Measurements from ENCODE around the gene IGDCC3. TPM values are rescaled to one million over a fixed set of nuclear protein-coding genes. Genes with fewer than 3 reads are reported as not detected.
A peak's percentile ranks its signal among the peaks of the same experiment; 100 is the strongest.

IGDCC3 gene
- total RNA-seq, 1 experiment from 2014 or later, result 53.5 TPM

DNA sequence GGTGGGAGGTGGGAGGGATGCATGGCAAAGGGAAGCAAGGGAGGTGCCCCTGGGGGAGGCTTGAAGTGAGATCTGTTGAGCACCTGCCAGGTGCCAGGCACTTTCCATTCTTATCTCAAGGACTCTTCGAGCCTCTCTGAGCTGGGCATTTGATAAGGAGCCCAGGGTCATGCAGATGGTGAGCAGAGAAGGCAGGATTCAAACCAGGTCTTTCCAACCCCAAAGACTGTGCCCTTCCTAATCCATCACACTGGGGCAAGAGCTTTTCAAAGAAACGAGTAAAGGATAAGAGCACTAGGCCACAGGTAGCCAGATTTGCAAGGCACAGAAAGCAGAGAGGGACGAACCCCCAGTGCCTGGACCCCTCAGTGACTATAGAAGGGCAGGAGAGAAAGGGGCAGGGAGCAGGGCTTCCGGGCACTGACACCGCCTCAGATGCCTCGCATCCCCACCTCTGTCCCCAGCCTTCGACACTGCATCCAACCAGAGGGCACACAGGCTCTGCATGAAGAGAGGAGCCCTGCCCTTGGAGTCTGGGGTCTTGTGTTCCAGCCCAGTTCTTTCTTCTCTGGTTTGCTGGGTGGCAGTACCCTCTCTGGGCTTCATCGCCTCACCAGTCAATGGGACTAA lies 23.9 kb upstream of the IGDCC3 start:
- CTCF ChIA-PET, result interaction anchor here (0.5 to 4.4 kb wide), 27 partner anchors 9 to 696 kb away, joined by 3 to 105 read pairs (median 6); partner anchors contain the start of gene PARP16
- no peak overlapping the region for H3K4me3 Mint-ChIP-seq
- ATAC-seq (peak; percentile 1; the same call in 1 of the 2 replicates), DNase-seq (ENCODE audit: low spot score) (no peak)
- no peaks in the 10 kb centered on the region for H3K36me3 Mint-ChIP-seq
- no peak for TF ChIP-seq NFE2L1 (CRISPR knock-in tag; IDR thresholded peaks at IDR 0.05)
- no peak for TF ChIP-seq TEAD4 (CRISPR knock-in tag; IDR thresholded peaks at IDR 0.05)
- TF ChIP-seq, protein P1, sequence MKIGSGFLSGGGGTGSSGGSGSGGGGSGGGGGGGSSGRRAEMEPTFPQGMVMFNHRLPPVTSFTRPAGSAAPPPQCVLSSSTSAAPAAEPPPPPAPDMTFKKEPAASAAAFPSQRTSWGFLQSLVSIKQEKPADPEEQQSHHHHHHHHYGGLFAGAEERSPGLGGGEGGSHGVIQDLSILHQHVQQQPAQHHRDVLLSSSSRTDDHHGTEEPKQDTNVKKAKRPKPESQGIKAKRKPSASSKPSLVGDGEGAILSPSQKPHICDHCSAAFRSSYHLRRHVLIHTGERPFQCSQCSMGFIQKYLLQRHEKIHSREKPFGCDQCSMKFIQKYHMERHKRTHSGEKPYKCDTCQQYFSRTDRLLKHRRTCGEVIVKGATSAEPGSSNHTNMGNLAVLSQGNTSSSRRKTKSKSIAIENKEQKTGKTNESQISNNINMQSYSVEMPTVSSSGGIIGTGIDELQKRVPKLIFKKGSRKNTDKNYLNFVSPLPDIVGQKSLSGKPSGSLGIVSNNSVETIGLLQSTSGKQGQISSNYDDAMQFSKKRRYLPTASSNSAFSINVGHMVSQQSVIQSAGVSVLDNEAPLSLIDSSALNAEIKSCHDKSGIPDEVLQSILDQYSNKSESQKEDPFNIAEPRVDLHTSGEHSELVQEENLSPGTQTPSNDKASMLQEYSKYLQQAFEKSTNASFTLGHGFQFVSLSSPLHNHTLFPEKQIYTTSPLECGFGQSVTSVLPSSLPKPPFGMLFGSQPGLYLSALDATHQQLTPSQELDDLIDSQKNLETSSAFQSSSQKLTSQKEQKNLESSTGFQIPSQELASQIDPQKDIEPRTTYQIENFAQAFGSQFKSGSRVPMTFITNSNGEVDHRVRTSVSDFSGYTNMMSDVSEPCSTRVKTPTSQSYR (CRISPR knock-in tag; IDR thresholded peaks at IDR 0.05), result no peak
- TF ChIP-seq MYBL2 (CRISPR knock-in tag; IDR thresholded peaks at IDR 0.05), result no peak
- TF ChIP-seq ZNF263 (CRISPR knock-in tag; IDR thresholded peaks at IDR 0.05; ENCODE audit: low read depth), result no peak
- TF ChIP-seq, protein P2, sequence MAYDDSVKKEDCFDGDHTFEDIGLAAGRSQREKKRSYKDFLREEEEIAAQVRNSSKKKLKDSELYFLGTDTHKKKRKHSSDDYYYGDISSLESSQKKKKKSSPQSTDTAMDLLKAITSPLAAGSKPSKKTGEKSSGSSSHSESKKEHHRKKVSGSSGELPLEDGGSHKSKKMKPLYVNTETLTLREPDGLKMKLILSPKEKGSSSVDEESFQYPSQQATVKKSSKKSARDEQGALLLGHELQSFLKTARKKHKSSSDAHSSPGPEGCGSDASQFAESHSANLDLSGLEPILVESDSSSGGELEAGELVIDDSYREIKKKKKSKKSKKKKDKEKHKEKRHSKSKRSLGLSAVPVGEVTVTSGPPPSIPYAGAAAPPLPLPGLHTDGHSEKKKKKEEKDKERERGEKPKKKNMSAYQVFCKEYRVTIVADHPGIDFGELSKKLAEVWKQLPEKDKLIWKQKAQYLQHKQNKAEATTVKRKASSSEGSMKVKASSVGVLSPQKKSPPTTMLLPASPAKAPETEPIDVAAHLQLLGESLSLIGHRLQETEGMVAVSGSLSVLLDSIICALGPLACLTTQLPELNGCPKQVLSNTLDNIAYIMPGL (CRISPR knock-in tag; IDR thresholded peaks at IDR 0.05), result no peak
- TF ChIP-seq, protein P3, sequence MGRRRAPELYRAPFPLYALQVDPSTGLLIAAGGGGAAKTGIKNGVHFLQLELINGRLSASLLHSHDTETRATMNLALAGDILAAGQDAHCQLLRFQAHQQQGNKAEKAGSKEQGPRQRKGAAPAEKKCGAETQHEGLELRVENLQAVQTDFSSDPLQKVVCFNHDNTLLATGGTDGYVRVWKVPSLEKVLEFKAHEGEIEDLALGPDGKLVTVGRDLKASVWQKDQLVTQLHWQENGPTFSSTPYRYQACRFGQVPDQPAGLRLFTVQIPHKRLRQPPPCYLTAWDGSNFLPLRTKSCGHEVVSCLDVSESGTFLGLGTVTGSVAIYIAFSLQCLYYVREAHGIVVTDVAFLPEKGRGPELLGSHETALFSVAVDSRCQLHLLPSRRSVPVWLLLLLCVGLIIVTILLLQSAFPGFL (CRISPR knock-in tag; IDR thresholded peaks at IDR 0.05; ENCODE audit: borderline replicate concordance), result no peak
- TF ChIP-seq, protein P4, sequence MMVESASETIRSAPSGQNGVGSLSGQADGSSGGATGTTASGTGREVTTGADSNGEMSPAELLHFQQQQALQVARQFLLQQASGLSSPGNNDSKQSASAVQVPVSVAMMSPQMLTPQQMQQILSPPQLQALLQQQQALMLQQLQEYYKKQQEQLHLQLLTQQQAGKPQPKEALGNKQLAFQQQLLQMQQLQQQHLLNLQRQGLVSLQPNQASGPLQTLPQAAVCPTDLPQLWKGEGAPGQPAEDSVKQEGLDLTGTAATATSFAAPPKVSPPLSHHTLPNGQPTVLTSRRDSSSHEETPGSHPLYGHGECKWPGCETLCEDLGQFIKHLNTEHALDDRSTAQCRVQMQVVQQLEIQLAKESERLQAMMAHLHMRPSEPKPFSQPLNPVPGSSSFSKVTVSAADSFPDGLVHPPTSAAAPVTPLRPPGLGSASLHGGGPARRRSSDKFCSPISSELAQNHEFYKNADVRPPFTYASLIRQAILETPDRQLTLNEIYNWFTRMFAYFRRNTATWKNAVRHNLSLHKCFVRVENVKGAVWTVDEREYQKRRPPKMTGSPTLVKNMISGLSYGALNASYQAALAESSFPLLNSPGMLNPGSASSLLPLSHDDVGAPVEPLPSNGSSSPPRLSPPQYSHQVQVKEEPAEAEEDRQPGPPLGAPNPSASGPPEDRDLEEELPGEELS (CRISPR knock-in tag; IDR thresholded peaks at IDR 0.05), result no peak
- no peak for TF ChIP-seq ZNF138 (CRISPR knock-in tag; conservative IDR thresholded peaks at IDR 0.05)
- TF ChIP-seq, protein P5, sequence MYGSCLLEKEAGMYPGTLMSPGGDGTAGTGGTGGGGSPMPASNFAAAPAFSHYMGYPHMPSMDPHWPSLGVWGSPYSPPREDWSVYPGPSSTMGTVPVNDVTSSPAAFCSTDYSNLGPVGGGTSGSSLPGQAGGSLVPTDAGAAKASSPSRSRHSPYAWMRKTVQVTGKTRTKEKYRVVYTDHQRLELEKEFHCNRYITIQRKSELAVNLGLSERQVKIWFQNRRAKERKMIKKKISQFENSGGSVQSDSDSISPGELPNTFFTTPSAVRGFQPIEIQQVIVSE (CRISPR knock-in tag; IDR thresholded peaks at IDR 0.05; ENCODE audit: borderline replicate concordance), result no peak
- TF ChIP-seq NR1H2 (CRISPR knock-in tag; IDR thresholded peaks at IDR 0.05), result no peak
- TF ChIP-seq, protein P6, sequence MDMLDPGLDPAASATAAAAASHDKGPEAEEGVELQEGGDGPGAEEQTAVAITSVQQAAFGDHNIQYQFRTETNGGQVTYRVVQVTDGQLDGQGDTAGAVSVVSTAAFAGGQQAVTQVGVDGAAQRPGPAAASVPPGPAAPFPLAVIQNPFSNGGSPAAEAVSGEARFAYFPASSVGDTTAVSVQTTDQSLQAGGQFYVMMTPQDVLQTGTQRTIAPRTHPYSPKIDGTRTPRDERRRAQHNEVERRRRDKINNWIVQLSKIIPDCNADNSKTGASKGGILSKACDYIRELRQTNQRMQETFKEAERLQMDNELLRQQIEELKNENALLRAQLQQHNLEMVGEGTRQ (CRISPR knock-in tag; IDR thresholded peaks at IDR 0.05), result no peak
- TF ChIP-seq, protein P7, sequence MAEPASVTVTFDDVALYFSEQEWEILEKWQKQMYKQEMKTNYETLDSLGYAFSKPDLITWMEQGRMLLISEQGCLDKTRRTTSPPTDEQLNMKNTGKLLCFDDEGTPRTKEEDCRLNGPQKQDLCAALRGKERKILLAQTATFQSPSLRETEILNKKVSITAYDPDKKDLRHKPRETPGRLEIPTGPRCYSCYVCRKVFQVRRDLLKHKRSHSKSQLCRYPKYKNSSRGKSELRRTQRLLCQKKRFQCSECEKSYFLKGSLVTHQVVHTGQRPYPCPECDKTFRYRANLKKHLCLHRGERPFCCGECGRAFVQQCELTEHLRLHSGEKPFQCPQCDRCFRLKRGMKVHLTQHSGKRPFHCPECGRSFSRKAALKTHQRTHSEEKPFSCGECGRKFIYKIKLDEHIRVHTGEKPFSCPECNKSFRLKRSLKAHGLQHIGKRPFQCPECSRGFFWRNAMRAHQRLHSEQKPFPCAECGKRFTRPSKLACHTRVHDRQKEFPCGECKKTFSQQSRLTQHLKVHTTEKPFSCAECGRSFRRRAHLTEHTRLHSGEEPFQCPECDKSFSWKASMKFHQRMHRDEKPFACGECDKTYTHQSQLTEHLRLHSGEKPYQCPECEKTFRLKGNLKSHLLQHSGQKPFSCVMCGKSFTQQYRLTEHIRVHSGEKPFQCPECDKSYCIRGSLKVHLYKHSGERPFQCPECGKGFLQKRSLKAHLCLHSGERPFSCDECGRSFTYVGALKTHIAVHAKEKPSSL (CRISPR knock-in tag; conservative IDR thresholded peaks at IDR 0.05), result no peak
- no peak for TF ChIP-seq FOXK1 (CRISPR knock-in tag; IDR thresholded peaks at IDR 0.05)
- no peak for TF ChIP-seq ELF4 (CRISPR knock-in tag; IDR thresholded peaks at IDR 0.05; ENCODE audit: low read depth)
- no peak for TF ChIP-seq TCF7 (CRISPR knock-in tag; IDR thresholded peaks at IDR 0.05; ENCODE audit: low read depth)
- TF ChIP-seq SMAD4 (CRISPR knock-in tag; IDR thresholded peaks at IDR 0.05), result no peak
- H3K27ac Mint-ChIP-seq, result peak overlapping the region; percentile 87
- H3K27me3 Mint-ChIP-seq (ENCODE audit: low read depth), result peaks cover 17% of the 10 kb centered on the region
- POLR2A ChIA-PET, result interaction anchor here (0.6 to 2.7 kb wide), 6 partner anchors 14 to 468 kb away, joined by 3 to 11 read pairs (median 5); partner anchors contain the start of gene RAB11A
- H3K9me3 Mint-ChIP-seq, result no peaks in the 10 kb centered on the region
- peaks cover 36% of the 10 kb centered on the region for H3K4me1 Mint-ChIP-seq
